K562 treated with DMSO at 1 percent for 12 hours (cell line): Measurements from ENCODE around the gene HSPD1. TPM values are rescaled to one million over a fixed set of nuclear protein-coding genes. Genes with fewer than 3 reads are reported as not detected.

Experiments used
- total RNA-seq: library from RNA; unstranded; fragments of 300-600 nt; gene quantifications from 2 replicates; pipeline ENCODE4 v1.2.3, GENCODE V29; 2022; ENCODE audit not compliant: insufficient read depth

HSPD1 gene
- 158 and 225 TPM in 2 replicates for total RNA-seq

DNA sequence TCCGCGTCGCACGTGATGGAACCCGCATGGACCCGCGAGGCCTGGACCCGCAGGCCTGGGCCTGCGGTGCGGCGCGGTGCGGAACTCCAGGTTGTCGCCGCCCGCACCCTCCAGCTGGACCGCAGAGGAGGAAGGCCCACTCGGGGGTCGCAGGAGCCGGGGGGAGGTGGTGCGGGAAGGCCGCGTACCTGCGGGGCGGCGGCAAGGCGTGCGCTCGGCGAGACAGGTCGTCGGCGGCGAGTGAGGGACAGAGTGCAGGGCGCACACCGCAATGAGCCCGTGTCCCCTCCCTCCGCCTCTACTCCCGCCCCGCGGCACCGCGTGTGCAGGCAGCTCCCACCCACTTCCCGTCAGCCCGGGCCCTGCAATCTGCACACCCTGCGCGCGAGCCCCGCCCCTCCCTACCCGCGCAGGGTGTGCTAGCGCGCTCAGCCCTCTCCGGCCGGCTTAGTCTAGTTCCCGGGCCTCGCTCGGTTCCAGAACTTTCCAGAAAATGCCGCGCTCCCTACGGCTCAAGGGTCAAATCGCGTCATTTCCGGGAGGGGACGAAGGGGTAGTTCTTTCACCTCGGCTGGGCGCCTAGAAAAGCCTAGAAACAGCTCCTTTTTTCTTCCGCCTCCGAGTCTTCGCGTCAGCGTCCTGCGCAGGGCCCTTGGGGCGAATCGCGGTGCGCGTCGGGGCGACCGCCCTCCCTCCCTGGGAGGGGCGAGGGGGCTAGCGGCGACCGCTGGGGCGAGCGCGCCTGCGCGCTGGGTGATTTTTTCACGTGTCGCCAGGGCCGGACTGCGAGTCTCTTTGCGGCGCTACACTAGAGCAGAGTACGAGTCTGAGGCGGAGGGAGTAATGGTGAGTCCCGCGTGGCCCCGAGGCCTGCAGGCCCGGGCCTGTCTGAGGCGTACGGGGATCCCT is at the start of gene HSPD1, which contains the start of gene HSPE1:
TSS of gene HSPD1 (minus strand) at position 247 of the 909 bp plus-strand sequence. CDS start 992 bp downstream, outside the sequence.
TSS of gene HSPE1 (plus strand) at position 786 of the 909 bp plus-strand sequence. CDS start at position 844, 58 bp downstream.

DNA sequence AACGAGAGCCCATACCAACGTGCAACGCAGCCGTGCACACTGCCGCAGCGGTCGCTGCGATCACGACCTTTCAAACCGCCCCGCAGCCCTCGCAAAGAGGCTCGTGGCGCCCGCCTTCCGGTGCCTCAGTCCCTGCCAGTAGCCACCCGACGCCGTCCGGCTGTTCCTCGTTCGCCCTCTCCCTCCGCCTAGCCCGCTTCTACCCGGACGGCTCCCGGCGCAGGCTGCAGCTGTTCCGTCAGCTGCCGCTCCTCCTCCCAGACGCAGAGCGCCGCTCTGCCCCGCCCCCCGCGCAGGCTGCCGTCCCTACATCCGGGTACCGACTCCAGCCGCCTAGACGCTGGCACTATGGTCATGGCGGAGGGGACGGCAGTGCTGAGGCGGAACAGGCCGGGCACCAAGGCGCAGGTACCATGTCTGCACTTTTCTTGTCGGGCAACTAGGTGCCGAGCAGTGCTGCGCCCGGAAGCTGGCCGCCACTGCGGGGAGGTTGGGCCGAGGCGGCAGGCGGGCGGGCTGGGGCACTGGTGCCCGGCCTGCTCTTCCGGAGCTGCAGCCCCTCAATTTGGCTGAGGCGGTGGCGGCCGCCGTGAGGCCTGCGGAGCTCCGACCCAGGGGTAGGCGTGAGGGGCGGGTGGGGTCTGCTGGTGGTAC is 16.2 kb upstream of the HSPD1 start, which contains the start of gene MOB4:
TSS of gene MOB4 (plus strand) at position 328 of the 654 bp plus-strand sequence. CDS start at position 349, 21 bp downstream.

DNA sequence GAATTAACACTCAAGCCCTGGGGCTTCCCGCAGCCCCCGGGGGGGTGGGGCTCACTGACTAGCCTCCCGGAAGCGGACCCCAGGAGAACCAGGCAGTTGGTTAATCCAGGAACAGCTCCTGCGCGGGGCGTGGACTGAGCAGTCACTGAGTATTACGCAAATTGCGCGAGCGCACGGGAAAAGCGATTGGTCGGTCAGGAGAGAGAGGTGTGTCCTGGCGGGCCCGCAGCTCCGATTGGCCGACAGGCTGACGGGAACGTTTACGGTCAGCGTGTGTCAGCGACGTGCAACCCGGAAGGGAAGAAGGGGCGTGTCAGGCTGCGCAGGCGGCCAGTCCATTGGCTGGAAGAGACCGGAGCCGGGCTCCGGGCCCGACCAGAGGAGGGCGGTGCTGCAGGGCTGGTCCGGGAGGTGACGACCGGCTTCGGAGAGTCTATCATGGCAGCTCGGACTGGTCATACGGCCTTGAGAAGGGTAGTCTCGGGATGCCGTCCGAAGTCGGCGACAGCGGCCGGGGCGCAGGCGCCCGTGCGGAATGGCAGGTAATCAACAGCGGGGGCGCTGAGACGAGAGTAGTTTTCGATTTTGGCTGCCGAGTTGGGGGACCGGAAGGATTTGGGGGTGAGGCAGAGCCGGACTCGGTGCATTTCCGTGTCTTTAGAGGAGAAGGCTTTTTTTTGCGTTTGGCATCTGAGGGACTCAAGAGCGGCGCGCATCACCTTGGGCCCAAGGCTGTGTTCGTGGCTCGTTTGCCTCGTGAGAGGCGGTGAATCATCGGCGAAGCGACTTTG is 46.3 kb downstream of the HSPD1 start, which contains the start of gene COQ10B:
TSS of gene COQ10B (plus strand) at position 430 of the 791 bp plus-strand sequence. CDS start at position 439, 9 bp downstream.

Other genes with a start within 250 kb of the HSPD1 start
- gene ANKRD44, start 189.1 kb downstream of the HSPD1 start, total RNA-seq, result not detected in 2 replicates
- 50.9 and 76.7 TPM in 2 replicates for gene SF3B1, start 64.8 kb downstream of the HSPD1 start, total RNA-seq
- gene COQ10B, start 46.3 kb downstream of the HSPD1 start, total RNA-seq, result 5.9 and 11.4 TPM in 2 replicates
- 109 and 141 TPM in 2 replicates for gene HSPE1, start 539 bp upstream of the HSPD1 start, total RNA-seq
- gene MOB4, start 16.2 kb upstream of the HSPD1 start, total RNA-seq, result 13.8 and 25.6 TPM in 2 replicates
- 0.35 TPM in 1 of 2 replicates, not detected in the other for gene RFTN2, start 175.7 kb upstream of the HSPD1 start, total RNA-seq
- 4.2 and 7.7 TPM in 2 replicates for gene MARS2, start 205.5 kb upstream of the HSPD1 start, total RNA-seq